Measurements from ENCODE around the gene INSIG2.
A peak's percentile ranks its signal among the peaks of the same experiment; 100 is the strongest.

INSIG2 gene

GRCh38 chr2:118098307-118099030, 10.2 kb downstream of the INSIG2 start:
- no peak for FAIRE-seq
- DNase-seq (ENCODE audit: low spot score), result no peak

- no peak for DNase-seq (ENCODE audit: low spot score)
- FAIRE-seq, result no peak
Observed at GRCh38 chr2:118102433-118103082, 14.3 kb downstream of the INSIG2 start.

- FAIRE-seq (no peak), DNase-seq (ENCODE audit: low spot score) (no peak)
Observed at GRCh38 chr2:118103951-118104940, 16.0 kb downstream of the INSIG2 start.

- FAIRE-seq, result no peak
Observed at GRCh38 chr2:118105497-118105896, 17.2 kb downstream of the INSIG2 start.

GRCh38 chr2:118106926-118107325, 18.7 kb downstream of the INSIG2 start:
- DNase-seq (ENCODE audit: low spot score), result no peak
- FAIRE-seq, result no peak

More at GRCh38 chr2:118105497-118105896, 17.2 kb downstream of the INSIG2 start:
- no peak for DNase-seq (ENCODE audit: low spot score)

GRCh38 chr2:118110310-118110709, 22.0 kb downstream of the INSIG2 start:
- DNase-seq (ENCODE audit: low spot score), result no peak
- FAIRE-seq, result no peak

GRCh38 chr2:118110991-118111390, 22.7 kb downstream of the INSIG2 start:
- FAIRE-seq (no peak), DNase-seq (ENCODE audit: low spot score) (no peak)

- peak; percentile 77 for FAIRE-seq
- DNase-seq (ENCODE audit: low spot score), result peak; percentile 68
Observed at GRCh38 chr2:118112771-118113334, 24.6 kb downstream of the INSIG2 start.

GRCh38 chr2:118114863-118115262, 26.6 kb downstream of the INSIG2 start:
- FAIRE-seq, result peak; percentile 59
- DNase-seq (ENCODE audit: low spot score), result no peak

GRCh38 chr2:118115761-118116160, 27.5 kb downstream of the INSIG2 start:
- no peak for FAIRE-seq
- no peak for DNase-seq (ENCODE audit: low spot score)

GRCh38 chr2:118118479-118118878, 30.2 kb downstream of the INSIG2 start:
- no peak for FAIRE-seq
- DNase-seq (ENCODE audit: low spot score), result no peak

GRCh38 chr2:118119158-118119727, 31.0 kb downstream of the INSIG2 start:
- no peak for FAIRE-seq
- no peak for DNase-seq (ENCODE audit: low spot score)

- DNase-seq (ENCODE audit: low spot score) (no peak), FAIRE-seq (no peak)
Observed at GRCh38 chr2:118119761-118120400, 31.6 kb downstream of the INSIG2 start.

GRCh38 chr2:118120401-118120780, 32.1 kb downstream of the INSIG2 start:
- DNase-seq (ENCODE audit: low spot score) (no peak), FAIRE-seq (no peak)

GRCh38 chr2:118121101-118121500, 32.8 kb downstream of the INSIG2 start:
- FAIRE-seq (no peak), DNase-seq (ENCODE audit: low spot score) (no peak)

GRCh38 chr2:118121986-118122524, 33.8 kb downstream of the INSIG2 start:
- peak; percentile 13 for DNase-seq (ENCODE audit: low spot score)
- no peak for FAIRE-seq

- FAIRE-seq (no peak), DNase-seq (ENCODE audit: low spot score) (no peak)
Observed at GRCh38 chr2:118122594-118123281, 34.5 kb downstream of the INSIG2 start.

GRCh38 chr2:118123561-118124232, 35.4 kb downstream of the INSIG2 start:
- DNase-seq (ENCODE audit: low spot score) (peak; percentile 86), FAIRE-seq (peak; percentile 65)

- peak; percentile 52 for FAIRE-seq
- DNase-seq (ENCODE audit: low spot score), result peak; percentile 17
Observed at GRCh38 chr2:118124288-118124891, 36.1 kb downstream of the INSIG2 start.
